ENCODE results near the gene MAP3K7. TPM values are rescaled to one million over a fixed set of nuclear protein-coding genes. Genes with fewer than 3 reads are reported as not detected.
A peak's percentile ranks its signal among the peaks of the same experiment; 100 is the strongest.

MAP3K7 gene
- total and polyA plus RNA-seq, 2 donors (not counting 3 experiments of a cell fraction or from before 2014, with no cell fraction given): 15.3 to 25.6 TPM

GRCh38 chr6:90478789-90479602, 107.9 kb downstream of the MAP3K7 start:
- Histone ChIP-seq H3K4me1 (ENCODE audit: control insufficient read depth, extremely low read depth, insufficient read depth, low read length) (peaks cover 9% of the 10 kb centered on the region), H3K4me2 (ENCODE audit: insufficient read depth, low read length) (no peak overlapping the region), H3K4me3 (replicated peaks in 1 of 3; ENCODE audit: insufficient read depth in 1 of 3, low read depth in 1 of 3, low read length in 3 of 3) (no peak overlapping the region), H3K27me3 (ENCODE audit: control insufficient read depth in 2 of 2, insufficient read depth in 2 of 2, low read length in 2 of 2) (peaks cover 0 to 3% of the 10 kb centered on the region in 2 experiments), H3K79me2 (ENCODE audit: control insufficient read depth, insufficient read depth, low read length) (no peaks in the 10 kb centered on the region), H3K9me3 (replicated peaks; ENCODE audit: control insufficient read depth, insufficient read depth, low read length) (no peaks in the 10 kb centered on the region), H2AFZ (ENCODE audit: low read depth, low read length) (no peak overlapping the region), H3K27ac (ENCODE audit: insufficient read depth, low read depth, low read length) (no peak overlapping the region), H3K9ac (replicated peaks; ENCODE audit: extremely low read depth, insufficient read depth, low read length) (no peak overlapping the region), H3K36me3 (ENCODE audit: control insufficient read depth in 2 of 2, extremely low read depth in 1 of 2, insufficient read depth in 2 of 2, low read length in 2 of 2) (no peaks in the 10 kb centered on the region), H3K9me1 (replicated peaks; ENCODE audit: control insufficient read depth, extremely low read depth, insufficient read depth, low read length) (no peaks in the 10 kb centered on the region), H4K20me1 (replicated peaks; ENCODE audit: control insufficient read depth, extremely low read depth, insufficient read depth, low read length) (no peaks in the 10 kb centered on the region)
- peak; percentile 95 for TF ChIP-seq FOS (IDR thresholded peaks at IDR 0.05; ENCODE audit: borderline replicate concordance, insufficient read depth, low read length)
- peak; percentile 75 to 81 for TF ChIP-seq CTCF (IDR thresholded peaks at IDR 0.05; ENCODE audit: extremely low read depth in 1 of 2, insufficient read depth in 1 of 2, low read depth in 1 of 2, low read length in 2 of 2)
- TF ChIP-seq JUN (IDR thresholded peaks at IDR 0.05; ENCODE audit: borderline replicate concordance, insufficient read depth, insufficient read length, low read depth): peak; percentile 92
- no peak for TF ChIP-seq GATA2 (IDR thresholded peaks at IDR 0.05; ENCODE audit: insufficient read depth, insufficient read length, low read depth, low read length)
- POLR2A ChIA-PET: interaction anchor here (1.0 kb wide), 1 partner anchor 538 kb away, joined by 3 read pairs; no protein-coding TSS in a partner anchor
- BruUV-seq (replicated peaks): no TSS peak
- dilution Hi-C loops (cut with MboI; ENCODE audit: extremely low pct_ligation_motif_present, low sequenced_read_pairs) (no loop called here), intact Hi-C loops (cut with micrococcal nuclease) (loop anchor here (1.0 to 10.0 kb wide), 9 partner anchors 86 to 1044 kb away; partner anchors contain the start of genes ANKRD6 and CASP8AP2)
- FAIRE-seq (peak; percentile 98), DNase-seq (ENCODE audit: low read depth, low spot score) (peak; percentile 89)
- CTCF ChIA-PET: interaction anchor here (0.6 to 8.9 kb wide), 59 partner anchors 9 to 1107 kb away, joined by 3 to 269 read pairs (median 4); partner anchors contain the start of gene CASP8AP2

Measured in endothelial cell of umbilical vein (primary cell).